ENCODE data around the gene OTOGL. TPM values are rescaled to one million over a fixed set of nuclear protein-coding genes. Genes with fewer than 3 reads are reported as not detected.

OTOGL gene
- total and polyA plus RNA-seq, 8 donors: 0.19 to 2.9 (median 0.33) TPM

DNA sequence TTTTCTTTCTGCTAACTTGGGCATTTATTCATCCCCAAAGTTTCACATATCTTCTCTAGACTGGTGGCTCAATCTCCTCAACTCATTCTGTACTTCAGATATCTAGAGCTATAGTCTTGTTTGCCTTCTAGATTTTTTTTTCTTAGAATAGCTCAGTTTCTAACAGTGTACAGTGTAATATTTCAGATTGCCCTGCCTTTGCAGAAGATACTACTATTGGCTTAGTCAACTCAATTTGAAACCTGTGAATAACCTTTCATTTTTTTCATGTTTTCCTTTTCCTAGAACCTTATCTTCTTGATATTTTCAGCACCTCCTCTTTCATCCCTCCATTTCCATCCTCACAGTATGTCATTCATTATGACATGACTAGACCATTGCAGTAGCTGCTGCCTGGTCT, 69.6 kb downstream of the OTOGL start:
- TF ChIP-seq, protein P1, sequence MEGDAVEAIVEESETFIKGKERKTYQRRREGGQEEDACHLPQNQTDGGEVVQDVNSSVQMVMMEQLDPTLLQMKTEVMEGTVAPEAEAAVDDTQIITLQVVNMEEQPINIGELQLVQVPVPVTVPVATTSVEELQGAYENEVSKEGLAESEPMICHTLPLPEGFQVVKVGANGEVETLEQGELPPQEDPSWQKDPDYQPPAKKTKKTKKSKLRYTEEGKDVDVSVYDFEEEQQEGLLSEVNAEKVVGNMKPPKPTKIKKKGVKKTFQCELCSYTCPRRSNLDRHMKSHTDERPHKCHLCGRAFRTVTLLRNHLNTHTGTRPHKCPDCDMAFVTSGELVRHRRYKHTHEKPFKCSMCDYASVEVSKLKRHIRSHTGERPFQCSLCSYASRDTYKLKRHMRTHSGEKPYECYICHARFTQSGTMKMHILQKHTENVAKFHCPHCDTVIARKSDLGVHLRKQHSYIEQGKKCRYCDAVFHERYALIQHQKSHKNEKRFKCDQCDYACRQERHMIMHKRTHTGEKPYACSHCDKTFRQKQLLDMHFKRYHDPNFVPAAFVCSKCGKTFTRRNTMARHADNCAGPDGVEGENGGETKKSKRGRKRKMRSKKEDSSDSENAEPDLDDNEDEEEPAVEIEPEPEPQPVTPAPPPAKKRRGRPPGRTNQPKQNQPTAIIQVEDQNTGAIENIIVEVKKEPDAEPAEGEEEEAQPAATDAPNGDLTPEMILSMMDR (IDR thresholded peaks at IDR 0.05): no peak
- H3K4me3 ChIP-seq: no peak overlapping the region
- H3K36me3 ChIP-seq: no peaks in the 10 kb centered on the region
- intact Hi-C loops (cut with DNase I): no loop called here
- no peaks in the 10 kb centered on the region for H3K9me3 ChIP-seq
- ATAC-seq: no peak
- H3K4me1 ChIP-seq: no peaks in the 10 kb centered on the region
- no peak for DNase-seq
- no peak overlapping the region for H3K27ac ChIP-seq
- FAIRE-seq: no peak
- no peaks in the 10 kb centered on the region for H3K27me3 ChIP-seq

DNA sequence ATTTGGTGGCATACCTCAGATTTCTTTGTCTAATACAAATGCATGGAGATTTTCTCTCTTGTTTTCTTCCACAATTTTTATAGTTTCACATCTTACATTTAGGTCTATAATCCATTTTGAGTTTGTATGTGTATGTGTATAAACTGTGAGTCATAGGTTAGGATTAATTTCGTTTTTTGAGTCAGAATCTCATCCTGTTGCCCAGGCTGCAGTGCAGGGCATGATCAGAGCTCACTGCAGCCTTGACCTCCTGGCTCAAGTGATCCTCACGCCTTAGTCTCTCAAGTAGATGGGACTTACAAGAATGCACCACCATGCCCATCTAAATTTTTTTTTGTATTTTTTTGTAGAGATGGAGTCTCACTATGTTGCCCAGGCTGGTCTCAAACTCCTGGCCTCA, 71.6 kb downstream of the OTOGL start:
- TF ChIP-seq, protein P1 (IDR thresholded peaks at IDR 0.05): no peak

DNA sequence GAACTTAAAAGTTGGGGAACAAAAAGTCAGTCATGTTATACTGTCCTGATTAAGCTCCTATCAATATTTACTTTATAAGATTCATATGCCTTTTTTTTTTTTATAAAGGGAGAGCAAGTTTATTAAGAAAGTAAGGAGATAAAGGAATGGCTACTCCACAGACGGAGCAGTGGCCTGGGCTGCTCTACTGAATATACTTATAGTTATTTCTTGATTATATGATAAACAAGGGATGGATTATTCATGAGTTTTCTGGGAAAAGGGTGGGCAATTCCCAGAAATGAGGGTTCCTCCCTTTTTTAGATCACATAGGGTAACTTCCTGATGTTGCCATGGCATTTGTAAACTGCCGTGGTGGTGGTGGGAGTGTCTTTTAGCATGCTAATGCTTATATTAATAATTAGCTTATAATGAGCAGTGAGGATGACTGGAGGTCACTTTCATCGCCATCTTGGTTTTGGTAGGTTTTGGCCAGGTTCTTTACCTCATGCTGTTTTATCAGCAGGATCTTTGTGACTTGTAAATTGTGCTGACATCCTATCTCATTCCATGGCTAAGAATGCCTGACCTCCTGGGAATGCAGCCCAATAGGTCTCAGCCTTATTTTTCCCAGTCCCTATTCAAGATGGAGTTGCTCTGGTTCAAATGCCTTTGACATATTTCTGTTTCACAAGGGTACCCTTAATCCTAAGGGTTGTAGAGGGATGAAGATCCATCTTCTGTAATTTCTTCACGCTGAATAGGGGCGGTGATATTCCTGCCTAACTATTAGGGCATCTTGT, 73.9 kb downstream of the OTOGL start:
- no peak overlapping the region for H3K27ac ChIP-seq
- 84 to 92% methylated on average over 5 of the region's 5 CpGs for WGBS, 2 donors

More for the DNA sequence above, 71.6 kb downstream of the OTOGL start:
- ATAC-seq (no peak), DNase-seq (no peak), FAIRE-seq (no peak)
- intact Hi-C loops (cut with DNase I): no loop called here
- H3K36me3 ChIP-seq: no peaks in the 10 kb centered on the region
- 68 to 78% methylated on average over 2 of the region's 2 CpGs for WGBS, 2 donors
- no peak overlapping the region for H3K27ac ChIP-seq
- no peak overlapping the region for H3K4me3 ChIP-seq
- H3K27me3 ChIP-seq: no peaks in the 10 kb centered on the region
- H3K4me1 ChIP-seq: no peaks in the 10 kb centered on the region
- no peaks in the 10 kb centered on the region for H3K9me3 ChIP-seq

DNA sequence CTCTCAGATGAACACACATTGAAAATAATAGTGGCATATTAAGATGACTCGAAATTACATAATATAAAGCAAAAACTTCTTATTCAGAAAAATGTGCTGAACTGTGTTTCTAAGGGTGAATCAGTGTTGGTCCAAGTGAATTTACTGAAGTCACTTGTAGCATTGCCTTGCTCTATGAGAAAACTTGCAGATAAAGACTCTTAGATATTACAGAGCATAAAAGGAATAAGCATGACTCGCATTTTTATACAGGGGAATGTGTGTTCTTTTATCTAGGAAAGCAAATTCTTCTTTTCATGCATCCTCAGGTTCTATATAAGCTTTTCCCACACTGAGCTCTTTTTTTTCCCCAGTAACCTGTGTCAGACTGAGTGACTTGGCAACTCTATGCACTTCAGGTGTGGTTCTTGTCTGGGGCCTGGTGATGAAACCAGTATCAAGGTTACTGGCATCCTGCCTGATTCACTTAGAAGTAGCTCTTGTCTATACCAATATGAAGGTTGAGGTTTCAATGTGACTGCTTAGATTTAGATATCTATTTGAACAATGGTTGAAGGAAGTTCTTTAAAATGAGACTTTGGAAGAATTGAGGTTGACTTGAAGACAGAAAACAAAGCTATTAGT, 76.1 kb downstream of the OTOGL start:
- TF ChIP-seq, protein P1 (IDR thresholded peaks at IDR 0.05): no peak
- no peak overlapping the region for H3K4me3 ChIP-seq
- H3K36me3 ChIP-seq: no peaks in the 10 kb centered on the region
- WGBS, 2 donors: 76 to 89% methylated on average over 2 of the region's 2 CpGs
- no peak for FAIRE-seq
- H3K27ac ChIP-seq: no peak overlapping the region
- no peaks in the 10 kb centered on the region for H3K27me3 ChIP-seq
- intact Hi-C loops (cut with DNase I): no loop called here
- no peak for ATAC-seq
- no peaks in the 10 kb centered on the region for H3K4me1 ChIP-seq
- H3K9me3 ChIP-seq: no peaks in the 10 kb centered on the region
- DNase-seq: no peak

More for the DNA sequence above, 73.9 kb downstream of the OTOGL start:
- ATAC-seq: no peak
- no peaks in the 10 kb centered on the region for H3K36me3 ChIP-seq
- FAIRE-seq: no peak
- DNase-seq: no peak
- H3K27me3 ChIP-seq: no peaks in the 10 kb centered on the region
- H3K4me1 ChIP-seq: no peaks in the 10 kb centered on the region
- H3K4me3 ChIP-seq: no peak overlapping the region
- intact Hi-C loops (cut with DNase I): no loop called here
- H3K9me3 ChIP-seq: no peaks in the 10 kb centered on the region
- TF ChIP-seq, protein P1 (IDR thresholded peaks at IDR 0.05): no peak

DNA sequence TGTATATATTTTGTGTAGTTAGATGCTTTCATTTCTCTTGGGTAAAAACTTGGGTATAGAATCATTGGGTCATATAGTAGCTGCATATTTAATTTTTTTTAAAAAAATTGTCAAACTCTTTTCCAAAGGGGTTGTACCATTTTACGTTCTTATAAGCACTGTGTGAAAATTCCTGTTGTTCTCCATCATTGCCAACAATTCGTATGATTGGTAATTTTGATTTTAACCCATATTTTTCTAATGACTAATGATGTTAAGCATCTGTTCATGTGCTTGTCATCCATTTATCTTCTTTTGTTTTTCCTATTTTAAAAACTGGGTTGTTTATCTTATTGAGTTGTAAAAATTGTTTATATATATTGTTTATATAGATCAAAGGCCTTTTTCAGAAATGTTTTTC, 77.4 kb downstream of the OTOGL start:
- TF ChIP-seq, protein P1 (IDR thresholded peaks at IDR 0.05): no peak
- no peak for FAIRE-seq
- WGBS, 2 donors: 87 to 92% methylated on average over 2 of the region's 2 CpGs

More for the DNA sequence above, 77.4 kb downstream of the OTOGL start:
- Histone ChIP-seq H3K27me3 (no peaks in the 10 kb centered on the region), H3K27ac (no peak overlapping the region), H3K4me3 (no peak overlapping the region), H3K4me1 (no peaks in the 10 kb centered on the region), H3K36me3 (no peaks in the 10 kb centered on the region), H3K9me3 (no peaks in the 10 kb centered on the region)
- DNase-seq (no peak), ATAC-seq (no peak)
- intact Hi-C loops (cut with DNase I): no loop called here
